ENCODE data around the gene LRG1. TPM values are rescaled to one million over a fixed set of nuclear protein-coding genes. Genes with fewer than 3 reads are reported as not detected.

LRG1 gene
- total RNA-seq, 2 donors from 2014 or later: 2.5 to 3.6 TPM

DNA sequence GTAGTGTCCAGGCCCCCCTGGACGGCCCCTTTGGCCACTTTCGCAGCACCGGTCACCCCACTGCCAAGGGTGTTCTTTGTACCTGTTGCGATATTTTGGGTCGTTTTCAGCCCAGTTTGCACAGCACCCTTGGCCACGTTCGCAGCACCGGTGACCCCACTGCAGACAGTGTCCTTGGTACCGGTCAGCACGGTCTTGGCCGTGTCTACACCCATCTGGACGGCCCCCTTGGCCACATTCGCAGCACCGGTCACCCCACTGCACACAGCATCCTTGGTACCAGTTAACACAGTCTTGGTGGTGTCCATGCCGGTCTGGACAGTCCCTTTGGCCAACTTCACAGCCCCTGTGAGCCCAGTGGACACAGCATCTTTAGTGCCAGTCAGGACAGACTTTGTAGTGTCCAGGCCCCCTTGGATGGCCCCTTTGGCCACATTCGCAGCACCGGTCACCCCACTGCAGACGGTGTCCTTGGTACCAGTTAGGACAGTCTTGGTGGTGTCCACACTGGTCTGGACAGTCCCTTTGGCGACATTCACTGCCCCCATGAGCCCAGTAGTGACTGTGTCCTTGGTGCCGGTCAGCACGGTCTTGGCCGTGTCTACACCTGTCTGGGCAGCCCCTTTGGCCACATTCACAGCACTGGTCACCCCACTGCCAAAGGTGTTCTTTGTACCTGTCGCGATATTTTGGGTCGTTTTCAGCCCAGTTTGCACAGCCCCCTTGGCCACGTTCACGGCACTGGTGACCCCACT lies 28.4 kb downstream of the LRG1 start:
- no peaks in the 10 kb centered on the region for H3K27me3 ChIP-seq (replicated peaks; ENCODE audit: insufficient read depth)
- 83% methylated on average over 27 of the region's 27 CpGs for WGBS
- H3K36me3 ChIP-seq: no peaks in the 10 kb centered on the region
- TF ChIP-seq POLR2A (IDR thresholded peaks at IDR 0.05) (no peak), POLR2AphosphoS5 (IDR thresholded peaks at IDR 0.05) (no peak), CTCF (IDR thresholded peaks at IDR 0.05) (no peak)
- no peak overlapping the region for H3K27ac ChIP-seq
- no peaks in the 10 kb centered on the region for H3K9me3 ChIP-seq
- intact Hi-C loops (cut with DNase I): no loop called here
- no peaks in the 10 kb centered on the region for H3K4me1 ChIP-seq (replicated peaks)
- no peak for DNase-seq (ENCODE audit: low spot score)
- no peak overlapping the region for H3K4me3 ChIP-seq

GRCh38 chr19:4510435-4511255 lies 29.2 kb downstream of the LRG1 start:
- H3K4me1 ChIP-seq (replicated peaks): no peaks in the 10 kb centered on the region
- no peaks in the 10 kb centered on the region for H3K9me3 ChIP-seq
- no peak for DNase-seq (ENCODE audit: low spot score)
- H3K27me3 ChIP-seq (replicated peaks; ENCODE audit: insufficient read depth): no peaks in the 10 kb centered on the region
- no peaks in the 10 kb centered on the region for H3K36me3 ChIP-seq
- no peak overlapping the region for H3K27ac ChIP-seq
- intact Hi-C loops (cut with DNase I): no loop called here
- no peak for TF ChIP-seq POLR2AphosphoS5 (IDR thresholded peaks at IDR 0.05)
- TF ChIP-seq CTCF (IDR thresholded peaks at IDR 0.05): no peak
- no peak for TF ChIP-seq POLR2A (IDR thresholded peaks at IDR 0.05)
- H3K4me3 ChIP-seq: no peak overlapping the region
- whole genome bisulfite sequencing: 84% methylated on average over 29 of the region's 37 CpGs

DNA sequence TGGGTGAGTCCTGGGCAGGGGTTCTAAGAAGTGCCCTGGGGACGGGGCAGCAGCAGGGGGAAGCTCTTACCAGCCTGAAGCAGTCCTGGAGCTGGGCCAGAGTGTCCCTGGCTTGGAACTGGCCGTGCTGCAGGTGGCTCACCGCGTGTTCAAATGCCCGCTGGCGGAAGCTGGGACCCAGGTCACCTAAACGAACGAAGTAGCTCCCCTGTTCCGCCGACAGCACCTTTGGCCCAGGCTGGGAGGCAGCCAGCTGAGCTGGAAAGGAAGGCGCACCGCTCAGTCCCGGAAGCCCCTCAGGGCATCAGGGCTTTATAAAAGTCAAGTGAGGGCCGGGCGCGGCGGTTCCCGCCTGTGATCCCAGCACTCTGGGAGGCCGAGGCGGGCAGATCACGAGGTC lies 31.1 kb downstream of the LRG1 start:
- no peak overlapping the region for H3K27ac ChIP-seq
- H3K4me1 ChIP-seq (replicated peaks): no peaks in the 10 kb centered on the region
- no peaks in the 10 kb centered on the region for H3K9me3 ChIP-seq
- intact Hi-C loops (cut with DNase I): no loop called here
- H3K36me3 ChIP-seq: no peaks in the 10 kb centered on the region
- TF ChIP-seq CTCF (IDR thresholded peaks at IDR 0.05): no peak
- no peak for TF ChIP-seq POLR2A (IDR thresholded peaks at IDR 0.05)
- no peak for TF ChIP-seq POLR2AphosphoS5 (IDR thresholded peaks at IDR 0.05)
- no peak overlapping the region for H3K4me3 ChIP-seq
- WGBS: 84% methylated on average over 21 of the region's 21 CpGs
- H3K27me3 ChIP-seq (replicated peaks; ENCODE audit: insufficient read depth): no peaks in the 10 kb centered on the region
- DNase-seq (ENCODE audit: low spot score): no peak

DNA sequence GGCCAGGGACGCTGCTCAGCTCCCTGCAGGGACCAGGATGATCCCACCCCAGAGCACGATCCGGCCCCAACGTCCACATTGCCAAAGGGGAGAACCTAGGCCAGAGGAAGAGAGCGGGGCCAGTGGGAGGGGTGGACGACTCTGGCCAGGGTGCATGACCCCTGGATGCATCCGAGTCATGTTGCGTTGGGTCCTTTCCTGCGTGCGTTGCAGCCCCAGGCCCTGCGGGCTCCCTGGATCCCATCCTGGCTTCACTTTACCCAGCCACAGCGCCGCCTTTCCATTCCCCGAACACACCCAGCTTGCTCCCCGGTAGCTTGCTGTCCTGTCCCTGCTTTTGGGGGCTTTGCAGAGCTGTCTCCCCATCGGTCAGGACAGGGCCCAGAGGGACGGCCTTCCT lies 32.0 kb downstream of the LRG1 start:
- no peaks in the 10 kb centered on the region for H3K27me3 ChIP-seq (replicated peaks; ENCODE audit: insufficient read depth)
- WGBS: 83% methylated on average over 17 of the region's 17 CpGs

More for the DNA sequence above, 32.0 kb downstream of the LRG1 start:
- Histone ChIP-seq H3K27ac (no peak overlapping the region), H3K9me3 (no peaks in the 10 kb centered on the region), H3K36me3 (no peaks in the 10 kb centered on the region), H3K4me3 (no peak overlapping the region), H3K4me1 (replicated peaks) (no peaks in the 10 kb centered on the region)
- DNase-seq (ENCODE audit: low spot score): no peak
- TF ChIP-seq POLR2A (IDR thresholded peaks at IDR 0.05) (no peak), POLR2AphosphoS5 (IDR thresholded peaks at IDR 0.05) (no peak), CTCF (IDR thresholded peaks at IDR 0.05) (no peak)
- intact Hi-C loops (cut with DNase I): no loop called here
